ENCODE measurements around the gene KIF1B.

DNA sequence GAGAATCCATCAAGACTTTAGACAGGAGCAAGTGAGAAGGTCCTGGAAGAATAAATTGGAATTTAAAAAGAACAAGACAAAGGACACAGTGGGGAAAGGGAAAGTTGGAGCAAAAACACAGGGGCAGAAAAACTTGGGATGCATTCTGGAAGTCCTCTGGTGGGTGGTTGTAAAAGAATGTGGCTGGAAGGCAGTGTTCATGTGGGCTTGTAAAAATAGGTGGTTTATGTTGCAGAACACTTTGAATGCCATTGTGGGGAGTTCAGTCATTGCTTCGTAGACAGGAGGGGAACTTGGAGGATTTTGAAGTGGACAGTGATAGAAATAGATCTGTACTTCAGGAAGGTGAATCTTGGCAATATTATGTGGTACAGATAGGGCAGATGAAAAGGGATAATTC, 15.2 kb downstream of the KIF1B start:
- TF ChIP-seq, protein P1, sequence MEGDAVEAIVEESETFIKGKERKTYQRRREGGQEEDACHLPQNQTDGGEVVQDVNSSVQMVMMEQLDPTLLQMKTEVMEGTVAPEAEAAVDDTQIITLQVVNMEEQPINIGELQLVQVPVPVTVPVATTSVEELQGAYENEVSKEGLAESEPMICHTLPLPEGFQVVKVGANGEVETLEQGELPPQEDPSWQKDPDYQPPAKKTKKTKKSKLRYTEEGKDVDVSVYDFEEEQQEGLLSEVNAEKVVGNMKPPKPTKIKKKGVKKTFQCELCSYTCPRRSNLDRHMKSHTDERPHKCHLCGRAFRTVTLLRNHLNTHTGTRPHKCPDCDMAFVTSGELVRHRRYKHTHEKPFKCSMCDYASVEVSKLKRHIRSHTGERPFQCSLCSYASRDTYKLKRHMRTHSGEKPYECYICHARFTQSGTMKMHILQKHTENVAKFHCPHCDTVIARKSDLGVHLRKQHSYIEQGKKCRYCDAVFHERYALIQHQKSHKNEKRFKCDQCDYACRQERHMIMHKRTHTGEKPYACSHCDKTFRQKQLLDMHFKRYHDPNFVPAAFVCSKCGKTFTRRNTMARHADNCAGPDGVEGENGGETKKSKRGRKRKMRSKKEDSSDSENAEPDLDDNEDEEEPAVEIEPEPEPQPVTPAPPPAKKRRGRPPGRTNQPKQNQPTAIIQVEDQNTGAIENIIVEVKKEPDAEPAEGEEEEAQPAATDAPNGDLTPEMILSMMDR (IDR thresholded peaks at IDR 0.05) = no peak
- no peak for TF ChIP-seq POLR2AphosphoS5 (IDR thresholded peaks at IDR 0.05; ENCODE audit: low read depth, low read length)

Measured in Panc1 (cell line).